ENCODE measurements around the gene ZNF358.

Gene ZNF358

DNA sequence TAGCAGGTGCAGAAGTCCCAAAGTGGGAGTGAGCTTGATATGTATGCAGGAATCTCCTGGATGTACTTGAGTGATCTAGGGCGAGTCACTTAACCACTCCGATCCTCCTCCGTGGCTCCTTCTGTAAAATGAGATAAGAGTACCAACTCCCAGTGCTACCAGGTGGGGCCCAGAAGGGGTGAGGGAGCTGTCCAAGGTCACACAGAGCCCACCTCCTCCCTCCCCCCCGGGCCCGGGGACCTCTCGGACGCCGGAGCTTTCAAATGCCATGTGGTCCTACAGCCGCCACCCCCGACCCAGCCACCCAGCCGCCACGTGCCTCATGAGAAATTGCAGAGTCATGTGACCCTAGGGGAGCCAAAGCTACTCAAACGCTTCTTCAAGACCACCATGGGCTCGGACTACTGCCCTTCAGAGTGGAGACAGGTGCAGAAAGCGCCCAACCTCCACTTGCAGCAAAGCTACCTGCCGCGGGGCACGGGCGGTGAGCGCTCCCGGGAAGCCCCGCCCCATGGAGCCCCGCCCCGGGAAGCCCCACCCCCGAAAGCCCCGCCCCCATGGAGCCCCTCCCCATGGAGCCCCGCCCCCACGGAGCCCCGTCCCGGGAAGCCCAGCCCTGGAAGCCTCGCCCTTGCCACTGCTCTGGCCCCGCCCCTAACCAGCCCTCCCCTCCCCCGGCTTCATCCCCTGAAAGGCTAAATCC is 10.1 kb upstream of the ZNF358 start:
- peak overlapping the region; percentile 34 for H3K27ac ChIP-seq
- no peak for TF ChIP-seq ZFX (IDR thresholded peaks at IDR 0.05)

DNA sequence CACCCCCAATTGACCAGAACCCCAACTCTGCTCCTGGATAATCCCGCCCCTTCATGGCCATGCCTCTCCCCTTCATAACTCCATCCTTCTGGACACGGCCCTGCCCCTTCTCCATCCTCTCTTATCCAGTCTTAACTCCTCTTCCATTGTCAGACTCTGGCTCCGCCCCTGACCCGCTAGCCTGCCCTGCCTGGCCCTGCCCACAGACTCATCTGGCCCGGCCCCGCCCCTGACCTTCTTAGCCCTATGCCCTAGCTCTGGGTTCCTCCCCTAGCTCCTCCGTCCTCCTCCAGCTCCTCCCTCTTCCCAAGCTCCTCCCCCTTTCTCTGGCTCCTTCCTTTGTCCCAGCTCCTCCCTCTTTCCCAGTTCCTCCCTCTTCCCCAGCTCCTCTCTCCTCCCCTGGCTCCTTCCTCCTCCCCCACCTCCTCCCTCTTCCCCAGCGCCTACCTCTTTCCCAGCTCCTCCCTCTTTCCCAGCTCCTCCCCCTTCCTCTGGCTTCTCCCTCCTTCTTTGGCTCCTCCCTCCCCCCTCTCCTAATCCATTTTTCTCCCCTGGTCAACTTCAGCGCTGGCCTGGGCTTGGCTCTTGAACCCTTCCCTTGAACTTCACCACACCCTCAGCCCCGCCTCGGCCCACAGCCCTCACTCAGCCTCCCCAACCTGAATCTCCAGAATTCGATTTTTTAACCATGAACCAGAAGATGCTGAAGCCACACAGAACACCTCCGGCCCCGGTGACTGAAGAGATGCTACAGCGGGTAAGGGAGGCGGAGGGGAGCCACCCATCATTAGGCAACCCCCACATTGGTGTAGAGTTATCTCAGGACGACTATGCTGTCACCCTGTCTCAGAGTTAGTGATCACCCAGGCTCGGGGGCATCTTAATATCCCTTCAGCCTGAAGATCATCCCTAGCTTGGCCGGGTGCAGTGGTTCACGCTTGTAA is 9.2 kb upstream of the ZNF358 start:
- TF ChIP-seq ZFX (IDR thresholded peaks at IDR 0.05), result no peak
- TF ChIP-seq, protein P1, sequence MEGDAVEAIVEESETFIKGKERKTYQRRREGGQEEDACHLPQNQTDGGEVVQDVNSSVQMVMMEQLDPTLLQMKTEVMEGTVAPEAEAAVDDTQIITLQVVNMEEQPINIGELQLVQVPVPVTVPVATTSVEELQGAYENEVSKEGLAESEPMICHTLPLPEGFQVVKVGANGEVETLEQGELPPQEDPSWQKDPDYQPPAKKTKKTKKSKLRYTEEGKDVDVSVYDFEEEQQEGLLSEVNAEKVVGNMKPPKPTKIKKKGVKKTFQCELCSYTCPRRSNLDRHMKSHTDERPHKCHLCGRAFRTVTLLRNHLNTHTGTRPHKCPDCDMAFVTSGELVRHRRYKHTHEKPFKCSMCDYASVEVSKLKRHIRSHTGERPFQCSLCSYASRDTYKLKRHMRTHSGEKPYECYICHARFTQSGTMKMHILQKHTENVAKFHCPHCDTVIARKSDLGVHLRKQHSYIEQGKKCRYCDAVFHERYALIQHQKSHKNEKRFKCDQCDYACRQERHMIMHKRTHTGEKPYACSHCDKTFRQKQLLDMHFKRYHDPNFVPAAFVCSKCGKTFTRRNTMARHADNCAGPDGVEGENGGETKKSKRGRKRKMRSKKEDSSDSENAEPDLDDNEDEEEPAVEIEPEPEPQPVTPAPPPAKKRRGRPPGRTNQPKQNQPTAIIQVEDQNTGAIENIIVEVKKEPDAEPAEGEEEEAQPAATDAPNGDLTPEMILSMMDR (conservative IDR thresholded peaks at IDR 0.05), result no peak
- H3K27ac ChIP-seq, result peak overlapping the region; percentile 34; the same call in 1 of the 2 replicates

DNA sequence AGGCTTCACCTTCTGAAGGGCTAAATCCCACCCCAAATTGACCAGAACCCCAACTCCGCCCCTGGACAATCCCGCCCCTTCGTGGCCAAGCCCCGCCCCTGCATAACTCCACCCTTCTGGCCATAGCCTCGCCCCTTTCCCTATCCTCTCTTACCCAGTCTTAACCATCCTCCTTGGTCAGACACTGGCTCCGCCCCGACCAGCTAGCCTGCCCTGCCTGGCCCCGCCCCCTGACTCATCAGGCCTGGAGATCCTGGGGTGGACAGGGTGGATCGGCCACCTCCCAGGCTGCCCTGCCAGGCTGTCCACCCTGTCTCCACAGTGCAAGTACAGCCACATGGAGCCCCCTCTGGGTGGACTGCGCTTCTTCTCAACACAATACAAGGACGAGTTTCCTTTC is 8.0 kb upstream of the ZNF358 start:
- H3K27ac ChIP-seq, result no peak overlapping the region
- no peak for TF ChIP-seq ZFX (IDR thresholded peaks at IDR 0.05)
- TF ChIP-seq, protein P1 (conservative IDR thresholded peaks at IDR 0.05), result no peak

- TF ChIP-seq, protein P1 (conservative IDR thresholded peaks at IDR 0.05), result no peak
- no peak for TF ChIP-seq ZFX (IDR thresholded peaks at IDR 0.05)
- H3K27ac ChIP-seq, result no peak overlapping the region
Observed at GRCh38 chr19:7509625-7510024, 6.3 kb upstream of the ZNF358 start.

DNA sequence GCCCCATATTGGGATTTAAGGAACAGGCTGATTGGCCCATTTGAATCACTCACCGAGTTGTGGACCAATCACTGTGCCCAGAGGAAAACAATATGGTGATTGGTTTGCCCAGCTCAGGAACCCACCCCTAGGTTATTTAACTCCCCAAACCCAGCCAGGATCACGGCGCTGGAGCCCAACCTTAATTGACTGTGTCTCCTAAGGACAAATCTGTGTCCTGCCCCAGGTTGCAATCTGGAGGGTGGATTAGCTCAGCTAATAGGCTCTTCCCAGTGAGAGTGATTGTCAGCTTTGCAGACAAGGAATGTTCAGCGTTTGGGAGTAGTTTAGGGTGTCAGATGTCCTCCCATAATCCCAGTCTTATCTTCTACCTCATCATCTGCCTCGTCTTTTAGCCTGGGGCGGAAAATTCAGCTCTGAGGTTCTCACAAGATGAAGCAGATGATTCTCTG is 3.5 kb upstream of the ZNF358 start:
- H3K27ac ChIP-seq, result no peak overlapping the region
- TF ChIP-seq, protein P1 (conservative IDR thresholded peaks at IDR 0.05), result no peak
- TF ChIP-seq ZFX (IDR thresholded peaks at IDR 0.05), result no peak

DNA sequence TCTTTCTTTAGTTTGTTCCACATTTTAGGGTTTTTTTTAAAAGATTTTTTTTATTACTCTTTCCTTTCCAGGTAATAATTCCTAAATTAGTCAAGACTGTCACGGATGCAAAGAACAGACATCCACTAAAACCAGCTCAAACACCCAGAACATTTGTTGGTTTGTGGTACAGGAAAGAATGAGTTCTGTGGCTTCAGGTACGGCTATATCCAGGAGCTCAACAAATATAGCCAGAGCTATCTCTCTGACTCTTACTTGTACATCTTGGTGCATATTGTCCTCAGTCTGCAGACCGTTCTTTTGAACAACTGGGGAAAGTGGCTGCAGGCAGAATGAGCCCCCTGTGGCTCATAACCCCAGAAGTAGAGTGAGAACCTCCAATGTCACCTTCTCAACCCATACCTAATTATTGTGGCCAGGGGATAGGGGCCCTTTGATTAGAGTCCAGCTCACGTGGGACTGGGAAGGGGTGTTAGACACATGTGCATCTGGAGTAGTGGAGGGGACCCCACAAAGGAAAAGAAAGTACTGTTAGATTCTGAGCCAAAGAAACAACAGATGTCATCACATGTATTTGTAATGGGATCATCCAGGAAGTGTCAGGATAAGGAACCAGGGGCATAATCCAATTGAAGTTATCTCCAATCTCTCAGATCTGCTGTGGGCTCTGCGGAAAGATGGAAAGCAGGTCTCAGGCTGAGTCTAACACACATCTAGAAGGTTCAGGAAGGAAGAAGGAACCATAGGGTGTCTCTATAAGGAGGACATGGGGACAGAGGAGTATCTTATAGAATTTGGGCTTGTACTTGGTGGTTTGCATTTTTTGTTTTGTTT is 1.9 kb upstream of the ZNF358 start:
- TF ChIP-seq ZFX (IDR thresholded peaks at IDR 0.05), result no peak
- TF ChIP-seq, protein P1 (conservative IDR thresholded peaks at IDR 0.05), result no peak
- H3K27ac ChIP-seq, result no peak overlapping the region

DNA sequence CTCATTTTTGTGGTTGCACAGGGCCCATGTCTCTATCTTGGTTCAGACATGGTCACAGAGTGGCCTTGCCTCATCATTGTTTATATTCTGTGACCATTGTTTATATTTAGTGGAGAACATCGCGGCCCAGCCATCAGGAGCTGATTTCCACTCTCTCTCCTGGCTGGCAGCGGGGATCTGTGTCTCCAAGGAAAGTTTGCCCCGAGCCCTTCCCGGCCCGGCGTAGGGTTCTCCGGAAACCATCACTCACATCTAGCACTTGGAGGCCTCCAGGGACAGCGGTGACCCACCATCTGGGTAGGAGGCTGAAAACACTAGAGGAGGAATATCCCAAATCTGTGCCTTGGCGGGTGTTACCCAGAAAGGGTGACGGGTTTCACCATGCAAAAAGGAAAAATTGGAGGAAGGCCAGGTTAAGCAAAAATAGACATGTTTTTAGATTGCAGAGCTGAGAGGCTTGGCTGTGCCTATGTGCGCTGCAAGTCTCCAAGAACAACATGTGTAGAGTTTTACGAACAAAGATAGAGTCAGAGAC is 726 bp upstream of the ZNF358 start:
- H3K27ac ChIP-seq, result peak overlapping the region; percentile 70
- TF ChIP-seq ZFX (IDR thresholded peaks at IDR 0.05), result no peak
- TF ChIP-seq, protein P1 (conservative IDR thresholded peaks at IDR 0.05), result no peak
